Stimulated activated CD4-positive, alpha-beta T cell treated with anti-CD3 and anti-CD28 coated beads, Interleukin-12 subunit alpha, Interleukin-12 subunit beta, amount 100 ng/mL, for 24 hours (primary cell): ENCODE measurements around the gene ILRUN.
A peak's percentile ranks its signal among the peaks of the same experiment; 100 is the strongest.
"Not testable (repeated sequence)": the region's sequence is repeated elsewhere in the genome, so short reads cannot be mapped to it uniquely, and the experiment has no call there.

Source experiments
- DNase-seq, 2 experiments: peaks; one replicate each; pipeline ENCODE4 v3.0.0-alpha.2; 2020; ENCODE audit warnings: low read depth in 2 of 2

The ILRUN gene

DNA sequence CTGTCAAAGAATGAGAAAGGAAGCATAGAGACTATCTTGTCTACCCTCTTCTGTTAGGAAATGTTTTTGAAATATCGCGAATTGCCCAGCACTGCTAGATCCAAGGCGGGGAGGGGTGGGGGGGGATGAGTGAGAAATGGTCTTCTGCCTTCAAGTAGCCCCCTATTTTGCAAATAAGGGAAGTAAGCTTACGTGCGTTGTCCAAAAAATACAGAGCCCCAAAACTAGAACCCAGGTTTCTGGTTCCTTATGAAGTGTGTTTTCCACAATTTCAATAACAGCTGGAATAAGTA, 923 bp upstream of the ILRUN start:
- no peak for DNase-seq

DNA sequence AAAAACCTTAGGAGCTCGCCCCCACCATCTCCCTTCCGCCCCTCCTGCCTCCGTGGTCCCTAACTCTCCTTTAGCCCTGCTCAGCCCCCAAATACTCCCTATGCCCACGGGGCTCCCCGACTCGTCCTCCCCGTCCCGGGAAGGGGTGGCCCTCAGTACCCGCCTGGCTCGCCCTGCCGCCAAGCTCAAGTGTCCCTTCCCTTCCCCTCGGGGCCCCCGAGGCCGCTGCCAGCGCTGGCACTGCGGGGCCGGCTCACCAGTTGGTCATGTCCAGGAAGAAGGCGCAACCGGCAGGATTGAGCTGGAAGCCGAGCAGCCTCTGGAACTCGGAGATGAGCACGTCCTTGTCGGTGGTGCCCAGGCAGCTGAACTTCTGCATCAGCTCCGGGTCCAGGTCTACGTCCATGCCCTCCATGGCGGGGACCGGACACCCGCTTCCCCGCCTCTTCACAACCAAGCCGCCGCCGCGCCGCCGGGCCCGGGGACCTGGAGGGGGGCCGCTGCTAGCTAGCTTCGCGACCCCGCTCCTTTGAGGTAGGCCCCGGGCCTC, 303 bp downstream of the ILRUN start:
- no peak for DNase-seq

DNA sequence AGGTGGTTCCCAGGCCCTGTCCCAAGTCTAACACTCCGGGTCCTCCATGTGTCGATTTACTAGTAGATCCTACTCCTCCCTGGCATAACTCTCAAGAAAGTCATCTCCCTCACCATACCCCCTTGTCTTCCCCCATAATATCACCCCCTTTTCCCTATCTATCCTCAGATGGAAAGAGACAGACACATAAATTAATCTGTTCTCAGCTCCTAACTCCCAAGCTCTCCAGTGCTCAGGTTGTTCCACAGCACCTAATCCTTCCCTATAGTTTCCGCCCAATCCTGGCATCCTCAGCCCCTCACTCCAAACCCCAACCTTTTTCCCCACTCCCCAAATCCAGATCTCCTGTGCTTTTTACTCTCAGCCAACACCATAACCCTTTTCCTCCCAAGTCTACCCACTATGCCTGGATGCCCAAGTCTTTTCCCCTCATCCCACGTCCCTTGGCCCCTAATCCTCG, 808 bp downstream of the ILRUN start:
- DNase-seq: no peak

DNA sequence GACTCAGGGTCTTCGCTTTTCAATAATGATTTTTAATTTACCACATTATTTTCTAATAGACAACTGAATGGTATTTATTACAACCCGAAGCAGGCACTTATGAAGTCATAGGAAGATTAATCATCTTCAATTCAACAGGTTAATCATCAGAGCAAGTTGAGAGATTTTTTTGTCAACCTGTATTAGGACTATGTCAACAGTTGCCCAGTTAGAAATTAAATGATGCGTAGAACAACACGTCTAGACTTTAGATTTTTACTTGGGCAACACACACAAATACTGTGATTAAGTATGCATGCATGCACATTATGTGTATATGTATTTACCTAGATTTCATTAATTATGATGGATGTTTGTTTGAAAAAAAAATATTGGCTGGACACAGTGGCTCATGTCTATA, 4.3 kb downstream of the ILRUN start:
- DNase-seq: no peak

DNA sequence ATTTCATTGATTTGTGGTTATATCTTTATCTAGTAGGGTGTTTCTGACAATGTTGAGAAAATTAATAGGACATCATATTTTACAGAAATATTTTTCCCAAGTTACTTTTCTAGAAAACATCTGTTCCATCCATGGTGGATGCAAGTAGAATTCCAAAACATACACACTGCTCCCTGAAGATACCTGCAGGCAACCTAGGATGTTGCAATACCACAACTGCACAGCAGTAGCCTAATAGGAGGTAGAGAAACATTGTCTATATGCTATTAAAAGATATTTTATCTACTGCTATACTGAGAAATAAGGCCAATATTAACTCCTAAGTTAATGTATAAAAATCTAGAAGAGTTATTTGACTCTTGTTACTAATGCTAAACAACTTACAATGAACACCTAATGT, 6.8 kb downstream of the ILRUN start:
- DNase-seq: no peak

DNA sequence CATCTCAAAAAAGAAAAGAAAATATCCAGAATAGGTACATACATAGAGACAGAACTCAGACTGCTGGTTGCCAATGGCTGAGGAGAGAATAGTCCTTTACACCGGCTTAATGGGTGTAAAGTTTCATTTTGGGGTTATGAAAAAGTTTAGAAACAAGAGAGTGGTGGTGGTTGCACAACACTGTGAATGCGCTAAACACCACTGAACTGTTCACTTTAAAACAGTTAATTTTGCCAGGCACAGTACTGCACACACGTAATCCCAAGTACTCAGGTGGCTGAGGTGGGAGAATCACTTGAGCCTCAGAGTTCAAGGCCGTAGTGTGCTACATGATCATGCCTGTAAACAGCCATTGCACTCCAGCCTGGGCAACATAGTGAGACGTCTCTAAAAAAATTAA, 7.6 kb downstream of the ILRUN start:
- DNase-seq: no peak

DNA sequence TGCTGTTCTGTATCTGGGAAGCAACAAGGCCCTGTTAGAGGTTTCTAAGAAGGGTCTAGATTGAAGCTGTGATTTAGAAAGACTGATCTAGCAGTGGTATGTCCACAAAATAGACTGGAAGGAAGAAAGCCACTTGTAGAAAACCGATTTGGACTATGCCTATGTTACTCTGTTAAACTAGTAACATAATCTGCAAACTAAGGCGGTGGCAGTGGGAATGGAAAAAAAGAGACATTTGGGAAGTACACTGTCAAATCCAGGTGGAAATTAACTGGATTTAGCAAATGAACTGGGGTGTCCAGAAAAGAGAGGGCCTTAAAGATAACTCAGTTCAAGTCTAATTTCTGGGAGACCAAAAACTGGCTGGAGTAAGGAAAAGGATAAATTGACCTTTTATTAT, 11.6 kb downstream of the ILRUN start:
- no peak for DNase-seq

DNA sequence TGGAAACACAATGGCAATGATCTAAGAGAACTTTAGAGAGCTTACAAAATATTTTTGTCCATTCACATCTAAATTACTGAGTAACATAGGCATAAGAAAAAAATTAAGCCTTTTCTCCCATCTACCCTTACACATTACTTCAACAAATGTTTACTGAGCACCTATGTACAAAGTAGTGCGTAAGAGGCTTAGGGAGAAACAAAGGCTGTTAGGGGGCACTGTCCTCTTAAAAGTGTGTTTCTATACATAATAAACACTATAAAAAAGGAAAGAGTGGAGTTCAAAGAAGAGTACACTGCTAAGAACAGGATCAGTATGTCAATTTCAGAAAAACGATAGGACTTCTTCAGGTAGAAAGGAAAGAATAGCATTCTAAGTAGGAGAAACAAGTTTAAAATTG, 12.2 kb downstream of the ILRUN start:
- DNase-seq: no peak

DNA sequence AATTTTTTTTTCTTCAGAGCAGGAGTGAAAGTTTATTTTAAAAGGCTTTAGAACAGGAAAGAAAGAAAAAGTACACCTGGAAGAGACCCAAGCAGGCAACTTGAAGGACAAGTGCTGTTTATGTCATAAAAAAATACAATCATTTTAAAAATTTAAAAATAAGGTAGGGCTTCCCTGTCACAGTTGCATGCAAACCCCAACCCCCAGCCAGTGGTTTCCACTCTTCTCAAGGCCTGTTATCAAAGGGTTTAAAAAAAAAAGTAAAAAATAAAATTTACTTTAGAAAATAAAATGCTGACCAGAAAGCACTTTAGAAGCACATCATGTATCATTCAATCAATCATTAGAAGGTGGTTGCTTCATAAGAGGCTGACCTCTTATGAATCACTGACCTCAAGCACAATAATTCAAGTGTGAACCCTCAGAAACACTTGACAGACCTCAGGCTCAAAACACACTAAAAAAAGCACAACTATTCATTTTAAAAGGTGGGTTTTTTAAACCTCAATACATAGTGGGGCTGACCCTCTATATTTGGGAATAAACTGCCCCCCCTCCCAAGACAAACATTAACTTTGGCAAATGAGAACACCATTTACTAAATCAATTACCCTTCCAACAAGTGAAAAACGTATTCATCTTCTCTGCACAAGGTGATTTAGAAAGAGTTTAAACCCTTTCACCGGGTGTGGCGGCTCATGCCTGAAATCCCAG, 15.6 kb downstream of the ILRUN start:
- no peak for DNase-seq

DNA sequence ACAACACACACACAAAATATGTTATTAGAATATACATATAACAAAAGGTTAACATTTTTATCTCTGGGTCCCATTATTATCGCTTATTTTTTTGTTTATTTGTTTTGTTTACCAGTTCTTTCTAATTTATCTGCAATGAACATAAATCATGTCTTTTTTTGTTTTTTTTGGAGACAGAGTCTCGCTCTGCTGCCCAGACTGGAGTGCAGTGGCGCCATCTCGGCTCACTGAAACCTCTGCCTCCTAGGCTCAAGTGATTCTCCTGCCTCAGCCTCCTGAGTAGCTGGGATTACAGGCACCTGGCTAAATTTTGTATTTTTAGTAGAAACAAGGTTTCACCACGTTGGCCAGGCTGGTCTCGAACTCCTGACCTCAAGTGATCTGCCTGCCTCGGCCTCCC, 16.3 kb downstream of the ILRUN start:
- not testable (repeated sequence) for DNase-seq

DNA sequence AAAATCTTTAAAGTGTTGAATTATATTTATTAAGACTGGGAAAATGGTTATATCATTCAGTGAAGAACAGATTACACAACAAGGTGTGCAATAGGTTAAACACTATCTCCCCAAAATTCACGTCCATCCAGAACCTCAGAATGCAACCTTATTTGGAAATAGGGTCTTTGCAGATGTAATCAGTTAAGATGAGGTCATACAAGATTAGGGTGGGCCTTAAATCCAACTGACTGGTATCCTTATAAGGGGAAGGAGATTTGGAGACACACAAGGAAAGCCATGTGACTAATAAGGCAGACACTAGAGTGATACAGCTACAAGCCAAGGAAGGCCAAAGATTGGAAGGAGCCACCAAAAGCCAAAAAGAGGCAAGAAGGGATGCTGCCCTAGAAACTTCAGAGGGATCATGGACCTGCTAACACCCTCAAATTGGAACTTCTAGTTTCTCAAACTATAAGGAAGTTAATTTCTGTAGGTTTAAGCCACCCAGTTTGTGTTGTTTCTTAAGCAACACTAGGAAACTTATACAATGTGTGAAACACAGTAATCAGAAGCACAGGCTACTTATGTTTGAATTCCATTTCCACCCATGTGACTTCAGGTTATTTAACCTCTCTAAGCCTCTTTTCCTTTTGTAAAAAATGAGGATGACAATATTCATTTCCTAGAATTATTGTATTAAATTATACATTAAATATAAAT, 16.9 kb downstream of the ILRUN start:
- no peak for DNase-seq

DNA sequence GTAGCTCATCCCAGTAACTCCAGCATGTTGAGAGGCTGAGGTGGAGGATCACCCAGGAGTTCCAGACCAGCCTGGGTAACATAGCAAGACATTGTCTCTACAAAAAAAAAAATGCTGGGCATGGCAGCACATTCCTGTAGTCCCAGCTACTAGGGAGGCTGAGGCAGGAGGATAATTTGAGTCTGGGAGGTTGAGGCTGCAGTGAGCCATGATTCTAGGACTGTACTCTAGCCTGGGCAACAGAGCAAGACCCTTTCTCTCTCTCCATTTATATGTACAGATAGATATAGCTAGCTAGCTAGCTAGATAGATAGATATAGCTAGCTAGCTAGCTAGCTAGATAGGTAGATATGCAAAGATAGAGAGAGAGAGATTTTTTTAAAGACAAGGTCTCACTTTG, 20.4 kb downstream of the ILRUN start:
- DNase-seq: no peak

DNA sequence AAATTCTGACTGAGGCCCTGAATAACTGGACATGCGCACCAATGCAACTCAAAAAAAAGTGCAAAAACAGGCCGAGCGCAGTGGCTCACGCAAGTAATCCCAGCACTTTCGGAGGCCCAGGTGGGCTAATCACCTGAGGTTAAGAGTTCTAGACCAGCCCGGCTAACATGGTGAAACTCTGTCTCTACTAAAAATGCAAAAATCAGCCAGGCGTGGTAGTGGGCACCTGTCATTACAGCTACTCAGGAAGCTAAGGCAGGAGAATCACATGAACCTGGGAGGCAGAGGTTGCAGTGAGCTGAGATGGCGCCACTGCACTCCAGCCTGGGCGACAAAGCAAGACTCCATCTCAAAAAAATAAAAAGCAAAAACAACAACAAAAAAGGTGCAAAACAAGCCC, 21.6 kb downstream of the ILRUN start:
- not testable (repeated sequence) for DNase-seq

DNA sequence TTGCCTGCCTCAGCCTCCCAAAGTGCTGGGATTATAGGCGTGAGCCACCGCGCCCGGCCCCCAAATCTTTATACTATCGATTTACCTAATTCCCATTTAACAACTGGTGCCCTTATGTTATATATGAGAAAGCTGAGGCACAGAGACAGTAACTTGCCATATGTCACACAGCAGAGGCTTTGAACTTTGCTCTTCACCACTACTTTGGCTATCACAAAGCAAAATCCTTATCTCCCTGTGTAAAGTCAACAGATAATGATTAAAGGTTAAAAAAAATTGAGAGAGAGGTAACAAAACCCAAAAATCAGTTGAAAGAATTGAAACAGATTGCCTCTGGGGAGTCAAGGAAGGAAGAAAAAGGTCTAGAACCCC, 22.3 kb downstream of the ILRUN start:
- no peak for DNase-seq

DNA sequence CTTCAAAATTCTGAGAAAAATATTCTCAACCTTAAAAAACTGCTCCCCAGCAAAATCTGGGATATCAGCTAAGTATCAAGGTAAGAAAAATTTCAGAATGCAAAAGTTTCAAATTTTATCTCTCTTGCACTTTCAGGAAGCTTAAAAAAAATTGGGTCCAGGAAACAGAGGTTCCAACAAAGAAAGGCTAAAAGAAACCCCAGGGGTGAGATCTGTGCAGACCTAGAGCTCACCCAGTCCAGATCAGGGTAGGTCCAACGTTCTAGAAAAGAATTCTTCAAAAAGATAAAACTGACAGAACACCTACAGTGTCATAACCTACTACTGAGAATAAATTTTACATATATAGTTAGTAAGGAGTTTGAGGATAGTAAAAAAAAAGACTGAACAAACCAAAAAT, 23.5 kb downstream of the ILRUN start:
- DNase-seq: no peak

DNA sequence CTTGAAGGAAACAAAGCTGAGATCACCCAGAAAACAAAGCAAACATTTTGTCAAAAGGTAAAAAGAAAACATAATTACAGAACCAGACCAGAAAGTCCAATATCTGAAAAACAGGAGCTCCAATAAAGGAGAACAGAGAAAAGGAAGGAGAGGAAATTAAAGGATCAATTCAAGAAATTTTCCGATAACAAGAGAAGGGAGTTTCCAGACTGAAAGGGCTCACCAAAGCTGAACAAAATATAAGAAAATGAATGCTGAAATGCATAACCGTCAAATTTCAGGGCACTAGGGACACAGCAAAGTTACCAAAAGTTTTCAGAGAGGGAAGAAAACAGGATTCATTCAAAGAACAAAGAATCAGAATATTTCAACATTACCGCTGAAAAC, 23.9 kb downstream of the ILRUN start:
- no peak for DNase-seq

DNA sequence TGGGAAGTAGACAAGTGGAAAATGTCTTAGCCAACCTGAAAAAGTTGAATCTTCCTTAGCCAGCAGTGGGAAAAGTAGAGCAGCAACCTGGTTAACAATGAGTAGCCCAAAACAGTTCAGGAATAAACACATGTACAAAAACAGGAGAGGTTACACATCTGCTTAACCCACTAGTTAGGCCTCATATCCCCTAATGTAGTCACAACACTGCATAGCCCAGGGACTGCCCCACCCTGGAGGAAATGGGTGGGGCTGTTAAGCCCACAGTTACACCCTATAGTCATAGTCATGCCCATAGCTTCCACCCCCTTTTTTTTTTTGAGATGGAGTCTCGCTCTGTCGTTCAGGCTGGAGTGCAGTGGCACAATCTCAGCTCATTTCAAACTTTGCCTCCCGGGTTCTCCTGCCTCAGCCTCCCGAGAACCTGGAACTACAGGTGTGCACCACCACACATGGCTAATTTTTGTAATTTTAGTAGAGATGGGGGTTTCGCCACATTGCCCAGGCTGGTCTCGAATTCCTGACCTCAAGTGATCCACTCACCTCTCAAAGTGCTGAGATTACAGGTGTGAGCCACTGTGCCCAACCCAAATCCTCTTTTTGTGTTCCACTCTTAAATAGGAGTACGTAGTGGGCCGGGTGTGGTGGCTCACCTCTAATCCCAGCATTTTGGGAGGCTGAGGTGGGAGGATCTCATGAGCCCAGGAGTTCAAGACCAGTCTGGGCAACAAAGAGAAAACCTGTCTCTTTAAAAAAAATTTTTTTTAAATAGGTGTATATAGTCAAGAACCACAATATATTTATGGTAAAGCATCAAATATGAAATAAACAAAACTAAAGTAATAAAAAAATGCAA, 24.5 kb downstream of the ILRUN start:
- peak; percentile 41 to 49 for DNase-seq

DNA sequence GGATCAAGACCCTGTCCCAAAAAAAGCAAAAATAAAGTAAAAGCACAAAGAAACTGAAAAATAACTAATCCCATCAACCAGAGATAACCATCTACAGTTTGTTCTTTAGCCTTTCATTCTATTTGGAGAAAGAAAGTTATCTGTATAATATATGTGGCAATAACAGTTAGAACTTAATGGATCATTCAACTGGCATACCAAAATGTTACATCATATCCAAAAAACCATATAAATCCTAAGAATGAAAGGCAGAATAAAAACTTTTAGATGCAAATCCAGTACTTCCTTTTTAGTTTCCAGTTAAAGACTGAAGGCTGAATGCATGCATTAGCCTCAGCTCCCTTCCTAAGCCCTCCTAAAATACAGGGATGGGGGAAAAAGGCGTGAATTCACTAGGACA, 25.2 kb downstream of the ILRUN start:
- DNase-seq: no peak

DNA sequence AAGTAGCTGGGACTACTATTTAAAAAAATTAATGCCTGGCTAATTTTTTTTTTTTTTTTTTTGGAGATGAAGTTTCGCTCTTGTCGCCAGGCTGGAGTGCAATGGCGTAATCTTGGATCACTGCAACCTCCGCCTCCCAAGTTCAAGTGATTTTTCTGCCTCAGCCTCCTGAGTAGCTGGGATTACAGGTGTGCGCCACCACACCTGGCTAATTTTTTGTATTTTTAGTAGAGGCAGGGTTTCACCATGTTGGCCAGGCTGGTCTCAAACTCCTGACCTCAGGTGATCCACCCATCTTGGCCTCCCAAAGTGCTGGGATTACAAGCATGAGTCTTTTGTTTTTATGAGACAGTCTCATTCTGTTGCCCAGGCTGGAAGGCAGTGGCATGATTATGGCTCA, 27.8 kb downstream of the ILRUN start:
- DNase-seq: not testable (repeated sequence)

DNA sequence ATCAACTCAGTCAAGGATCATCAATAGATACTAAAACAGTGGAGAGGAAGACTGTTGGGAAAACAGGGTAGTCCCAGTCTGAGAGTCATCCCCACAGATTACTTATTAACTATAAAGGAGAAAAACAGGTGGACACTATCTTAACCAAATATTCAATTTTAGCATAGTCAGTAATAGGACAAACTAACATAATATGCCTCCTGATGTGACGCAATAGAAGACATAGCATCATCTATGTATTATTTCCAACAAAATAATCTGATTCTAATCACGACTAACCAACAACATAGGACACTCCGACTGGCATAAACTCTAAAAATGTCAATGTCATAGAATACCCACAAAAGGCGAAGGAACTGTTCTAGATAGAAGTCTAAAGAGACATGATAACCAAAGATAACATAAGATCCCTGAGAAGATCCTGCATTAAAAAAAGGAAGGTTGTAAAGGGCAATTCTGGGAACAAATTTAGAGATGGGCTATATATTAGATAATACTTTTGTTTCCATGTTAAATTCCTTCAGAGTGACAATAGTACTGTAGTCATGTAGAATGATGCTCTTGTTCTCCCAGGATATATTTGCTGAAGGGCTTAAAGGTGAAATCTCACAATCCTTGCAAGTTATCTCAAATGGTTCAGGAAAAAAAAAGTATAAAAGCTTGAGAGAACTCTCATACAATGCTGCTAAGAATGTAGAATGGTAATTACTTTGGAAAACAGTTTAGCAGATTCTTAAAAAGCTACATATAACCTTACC, 28.9 kb downstream of the ILRUN start:
- DNase-seq: no peak

DNA sequence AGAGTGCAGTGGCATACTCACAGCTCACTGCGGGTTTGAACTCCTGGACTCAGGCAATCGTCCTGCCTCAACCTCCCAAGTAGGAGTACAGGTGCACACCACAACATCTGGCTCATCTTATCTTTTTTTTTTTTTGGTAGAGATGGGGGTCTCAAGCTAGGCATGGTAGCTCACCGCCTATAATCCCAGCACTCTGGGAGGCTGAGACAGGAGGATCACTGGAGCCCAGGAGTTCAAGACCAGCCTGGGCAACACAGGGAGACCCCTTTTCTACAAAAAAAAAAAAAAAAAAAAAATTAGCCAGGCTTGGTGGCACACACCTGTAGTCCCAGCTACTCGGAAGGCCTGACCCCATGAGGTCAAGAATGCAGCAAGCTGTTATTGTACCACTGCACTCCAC, 31.5 kb downstream of the ILRUN start:
- DNase-seq: no peak
